Stimulated activated effector memory CD8-positive, alpha-beta T cell treated with anti-CD3 and anti-CD28 coated beads, Interleukin-12 subunit alpha, Interleukin-12 subunit beta, amount 100 ng/mL, for 72 hours (primary cell): ENCODE results near the gene MCM6.

Experiments
- ATAC-seq: fragments of 150-1000 bp; cut with Tn5 transposase; 2 replicates; pipeline ENCODE4 v1.10.0; 2021
- DNase-seq, 2 donors: peaks; one replicate each; pipeline ENCODE4 v3.0.0; 2021 to 2022; ENCODE audit warnings: low spot score in 2 of 2
- H3K27ac Mint-ChIP-seq: one replicate; pipeline ENCODE4 v1.8.0; 2022; ENCODE audit warnings: mild to moderate bottlenecking, mixed read lengths
- H3K36me3 Mint-ChIP-seq: one replicate; pipeline ENCODE4 v1.8.0; 2022; ENCODE audit warnings: mild to moderate bottlenecking, mixed read lengths
- H3K4me1 Mint-ChIP-seq: one replicate; pipeline ENCODE4 v1.8.0; 2022; ENCODE audit warnings: mixed read lengths
- H3K4me3 Mint-ChIP-seq: one replicate; pipeline ENCODE4 v1.8.0; 2022; ENCODE audit warnings: mild to moderate bottlenecking, mixed read lengths
- H3K9me3 Mint-ChIP-seq: one replicate; pipeline ENCODE4 v1.8.0; 2022; ENCODE audit warnings: mixed read lengths

Gene MCM6

GRCh38 chr2:135792401-135793150 lies 83.7 kb downstream of the MCM6 start:
- H3K4me1 Mint-ChIP-seq, result peaks cover 33% of the 10 kb centered on the region
- no peaks in the 10 kb centered on the region for H3K9me3 Mint-ChIP-seq
- ATAC-seq (peak; percentile 67), DNase-seq (no peak)
- no peaks in the 10 kb centered on the region for H3K36me3 Mint-ChIP-seq
- H3K4me3 Mint-ChIP-seq, result peak overlapping the region; percentile 8
- H3K27ac Mint-ChIP-seq, result peak overlapping the region; percentile 17

DNA sequence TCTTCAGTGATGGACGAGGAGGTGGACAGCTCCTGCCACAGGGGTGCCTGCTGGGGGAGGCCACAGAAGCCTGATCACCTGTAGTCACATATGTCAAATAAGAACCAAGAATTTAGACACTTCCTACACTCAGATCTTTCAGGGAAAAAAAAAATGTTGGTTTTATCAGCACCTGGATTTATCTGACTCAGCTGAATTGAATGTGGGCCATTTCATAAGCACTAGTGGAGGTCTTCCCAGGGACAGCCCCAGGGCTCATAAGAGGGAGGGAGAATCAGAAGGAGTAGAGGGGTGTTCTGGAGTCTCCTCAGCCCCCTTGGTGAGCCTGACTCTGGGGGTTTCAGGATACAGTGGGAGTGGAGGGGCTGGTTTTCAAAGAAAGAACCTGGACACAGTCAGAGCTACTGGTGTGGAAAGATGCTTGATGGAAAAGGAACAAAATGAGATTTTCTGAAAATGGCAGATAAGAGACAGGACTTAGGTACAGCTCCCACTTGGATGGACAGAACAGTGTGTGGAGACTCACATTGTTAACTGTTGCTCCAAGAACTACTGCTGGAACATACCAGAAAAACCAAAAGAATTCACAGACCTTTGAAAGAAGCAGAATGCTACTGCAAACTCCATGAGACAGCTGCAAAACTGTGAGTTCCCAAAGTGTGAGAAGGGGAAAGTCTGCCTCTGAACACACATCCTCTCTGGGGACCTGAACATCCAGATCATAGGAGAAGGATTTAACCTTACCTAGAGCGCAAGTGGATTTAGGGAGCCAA lies 84.6 kb downstream of the MCM6 start:
- peaks cover 10% of the 10 kb centered on the region for H3K36me3 Mint-ChIP-seq
- H3K27ac Mint-ChIP-seq, result peak overlapping the region; percentile 35
- DNase-seq (no peak), ATAC-seq (no peak)
- no peak overlapping the region for H3K4me3 Mint-ChIP-seq
- H3K4me1 Mint-ChIP-seq, result peaks cover 29% of the 10 kb centered on the region
- H3K9me3 Mint-ChIP-seq, result no peaks in the 10 kb centered on the region

DNA sequence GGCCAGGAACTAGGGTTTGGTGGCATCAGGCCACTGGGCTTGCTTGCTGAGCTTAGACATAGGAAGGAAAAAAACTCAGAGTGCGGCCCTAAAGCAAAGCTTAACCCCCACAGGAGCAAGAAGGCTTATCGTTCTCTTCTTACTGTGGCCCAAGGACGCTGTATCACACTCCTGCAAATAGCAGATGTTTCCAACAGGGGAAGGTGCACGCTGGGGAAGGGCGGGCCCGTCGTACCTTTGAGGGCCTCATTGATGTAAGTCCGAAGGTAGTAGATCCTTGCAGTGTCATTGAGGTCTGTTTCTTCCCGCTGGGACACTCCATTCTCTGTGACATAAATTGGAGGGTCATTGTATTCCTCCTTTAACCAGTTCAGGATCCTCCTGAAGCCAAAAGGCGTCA lies 85.8 kb downstream of the MCM6 start:
- Mint-ChIP-seq H3K36me3 (peaks cover 21% of the 10 kb centered on the region), H3K4me3 (no peak overlapping the region), H3K9me3 (no peaks in the 10 kb centered on the region), H3K27ac (no peak overlapping the region), H3K4me1 (peaks cover 29% of the 10 kb centered on the region)
- ATAC-seq (no peak), DNase-seq (no peak)
